Suprapubic skin (tissue), 4 donors: ENCODE results near the gene GRSF1. TPM values are rescaled to one million over a fixed set of nuclear protein-coding genes. Genes with fewer than 3 reads are reported as not detected.

Experiments used
- DNase-seq, 2 donors: peaks; one replicate each; pipeline ENCODE4 v3.0.0-alpha.2; 2019; ENCODE audit warnings: low spot score in 2 of 2
- H3K27ac ChIP-seq: fragments of 200-600 bp; sonication (generic); one replicate; pipeline ENCODE4 v1.5.1; 2019
- H3K27me3 ChIP-seq: fragments of 200-600 bp; sonication (generic); one replicate; pipeline ENCODE4 v1.5.1; 2019
- H3K36me3 ChIP-seq: fragments of 200-600 bp; sonication (generic); one replicate; pipeline ENCODE4 v1.5.1; 2019
- H3K4me1 ChIP-seq: fragments of 200-600 bp; sonication (generic); one replicate; pipeline ENCODE4 v1.5.1; 2019
- H3K4me3 ChIP-seq: fragments of 200-600 bp; sonication (generic); one replicate; pipeline ENCODE4 v1.5.1; 2019; ENCODE audit warnings: mild to moderate bottlenecking
- H3K9me3 ChIP-seq: fragments of 200-600 bp; sonication (generic); one replicate; pipeline ENCODE4 v1.5.1; 2019
- EP300 ChIP-seq: sonication (generic); formaldehyde crosslinking; IDR thresholded peaks from one replicate; pipeline ENCODE4 v1.6.1; 2017; ENCODE audit warnings: antibody characterized with exemption
- POLR2A ChIP-seq, 2 donors: fragments of 450-650 bp; IDR thresholded peaks; one replicate each; pipeline ENCODE4 v1.6.1; 2017; ENCODE audit warnings: antibody characterized with exemption in 2 of 2, mild to moderate bottlenecking in 2 of 2, moderate library complexity in 2 of 2
- POLR2AphosphoS5 ChIP-seq, 3 donors: sonication (generic); formaldehyde crosslinking; IDR thresholded peaks; one replicate each; pipeline ENCODE4 v1.6.1; 2017; ENCODE audit warnings: antibody characterized with exemption in 3 of 3
- whole genome bisulfite sequencing: methylation state at CpG from one replicate; pipeline ENCODE4 v1.1.5; 2018; 5-methylcytosine and 5-hydroxymethylcytosine counted together
- total RNA-seq, 4 donors: library from RNA; depleted of rRNA; stranded (reverse); fragments of >200 nt; gene quantifications; one replicate each; pipeline ENCODE4 v1.1.0, GENCODE V29; 2016
- TF ChIP-seq, protein P1 (sequence below), 2 donors: fragments of 200-600 bp in 1 of 2; fragments of 450-650 bp in 1 of 2; sonication (generic) in 1 of 2; IDR thresholded peaks; one replicate each; pipeline ENCODE4 v1.5.1; 2016 to 2019; ENCODE audit warnings: antibody characterized with exemption in 2 of 2, mild to moderate bottlenecking in 1 of 2, moderate library complexity in 1 of 2

Gene GRSF1
- total RNA-seq, 4 donors from 2014 or later = 37.5 to 54.2 (median 46.7) TPM

DNA sequence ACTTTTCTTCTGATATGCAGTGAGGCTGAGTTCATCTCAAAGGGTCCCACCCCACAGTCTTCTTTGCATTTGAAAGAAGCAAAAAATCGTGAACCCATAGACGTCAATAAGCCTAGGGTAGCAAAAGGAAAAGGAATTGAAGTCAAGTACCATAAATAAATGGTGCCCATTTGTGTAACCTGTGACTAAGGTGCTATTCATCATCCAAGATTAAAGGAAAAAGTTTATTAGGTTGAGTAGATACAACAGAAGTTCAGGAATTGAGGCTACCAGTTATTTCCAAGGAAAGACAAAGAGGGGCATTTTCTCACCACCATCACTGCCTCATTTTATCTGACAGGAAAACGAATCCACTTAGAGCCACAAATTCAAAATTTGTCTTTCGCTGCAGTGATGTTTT, 18.8 kb upstream of the GRSF1 start:
- WGBS = 74% methylated on average over 4 of the region's 4 CpGs
- TF ChIP-seq POLR2A (IDR thresholded peaks at IDR 0.05) (no peak), POLR2AphosphoS5 (IDR thresholded peaks at IDR 0.05) (no peak)
- TF ChIP-seq, protein P1, sequence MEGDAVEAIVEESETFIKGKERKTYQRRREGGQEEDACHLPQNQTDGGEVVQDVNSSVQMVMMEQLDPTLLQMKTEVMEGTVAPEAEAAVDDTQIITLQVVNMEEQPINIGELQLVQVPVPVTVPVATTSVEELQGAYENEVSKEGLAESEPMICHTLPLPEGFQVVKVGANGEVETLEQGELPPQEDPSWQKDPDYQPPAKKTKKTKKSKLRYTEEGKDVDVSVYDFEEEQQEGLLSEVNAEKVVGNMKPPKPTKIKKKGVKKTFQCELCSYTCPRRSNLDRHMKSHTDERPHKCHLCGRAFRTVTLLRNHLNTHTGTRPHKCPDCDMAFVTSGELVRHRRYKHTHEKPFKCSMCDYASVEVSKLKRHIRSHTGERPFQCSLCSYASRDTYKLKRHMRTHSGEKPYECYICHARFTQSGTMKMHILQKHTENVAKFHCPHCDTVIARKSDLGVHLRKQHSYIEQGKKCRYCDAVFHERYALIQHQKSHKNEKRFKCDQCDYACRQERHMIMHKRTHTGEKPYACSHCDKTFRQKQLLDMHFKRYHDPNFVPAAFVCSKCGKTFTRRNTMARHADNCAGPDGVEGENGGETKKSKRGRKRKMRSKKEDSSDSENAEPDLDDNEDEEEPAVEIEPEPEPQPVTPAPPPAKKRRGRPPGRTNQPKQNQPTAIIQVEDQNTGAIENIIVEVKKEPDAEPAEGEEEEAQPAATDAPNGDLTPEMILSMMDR (IDR thresholded peaks at IDR 0.05) = no peak
- Histone ChIP-seq H3K4me1 (no peaks in the 10 kb centered on the region), H3K27ac (no peak overlapping the region), H3K36me3 (no peaks in the 10 kb centered on the region), H3K9me3 (no peaks in the 10 kb centered on the region), H3K27me3 (no peaks in the 10 kb centered on the region), H3K4me3 (no peak overlapping the region)
- no peak for DNase-seq

GRCh38 chr4:70855464-70855863, 15.8 kb upstream of the GRSF1 start:
- Histone ChIP-seq H3K9me3 (no peaks in the 10 kb centered on the region), H3K27ac (no peak overlapping the region), H3K27me3 (no peaks in the 10 kb centered on the region), H3K36me3 (no peaks in the 10 kb centered on the region), H3K4me3 (no peak overlapping the region), H3K4me1 (no peaks in the 10 kb centered on the region)
- 98% methylated on average over 2 of the region's 2 CpGs for WGBS
- TF ChIP-seq POLR2A (IDR thresholded peaks at IDR 0.05) (no peak), POLR2AphosphoS5 (IDR thresholded peaks at IDR 0.05) (no peak), EP300 (no peak)
- TF ChIP-seq, protein P1 (IDR thresholded peaks at IDR 0.05) = no peak
- DNase-seq = no peak

DNA sequence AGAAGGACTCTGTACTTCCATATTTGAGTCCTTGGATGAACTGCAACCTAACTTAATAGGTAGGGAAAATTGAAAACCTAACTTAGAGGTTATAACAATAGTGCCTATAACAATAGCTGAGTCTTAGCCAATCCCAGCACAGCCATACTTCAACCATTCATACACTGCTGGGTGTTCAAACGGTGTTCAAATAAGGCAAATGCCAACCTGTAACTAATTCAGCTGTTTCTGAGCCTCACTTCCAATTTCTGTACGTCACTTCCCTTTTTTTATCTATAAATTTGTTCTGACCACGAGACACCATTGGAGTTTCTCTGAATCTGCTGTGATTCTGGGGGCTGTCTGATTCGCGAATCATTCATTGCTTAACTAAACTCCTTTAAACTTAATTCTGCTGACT, 9.6 kb upstream of the GRSF1 start:
- 85% methylated on average over 5 of the region's 5 CpGs for WGBS
- no peaks in the 10 kb centered on the region for H3K9me3 ChIP-seq

DNA sequence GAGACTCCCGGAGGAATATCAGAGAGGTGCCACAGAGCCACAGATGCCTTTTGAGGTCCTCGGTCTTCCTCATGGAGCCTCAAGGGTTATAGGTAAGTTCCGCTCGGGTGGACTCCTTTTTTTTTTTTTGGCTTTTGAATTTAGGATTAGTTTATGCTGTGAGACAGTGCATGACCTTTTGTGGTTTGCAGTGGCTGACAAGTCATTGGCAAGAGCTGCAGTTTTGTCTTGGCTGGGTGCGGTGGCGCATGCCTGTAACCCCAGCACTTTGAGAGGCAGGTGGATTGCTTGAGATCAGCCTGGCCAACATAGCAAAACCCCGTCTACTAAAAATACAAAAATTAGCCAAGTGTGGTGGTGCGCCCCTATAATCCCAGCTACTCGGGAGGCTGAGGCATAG, 4.5 kb upstream of the GRSF1 start:
- Histone ChIP-seq H3K4me1 (no peaks in the 10 kb centered on the region), H3K36me3 (no peaks in the 10 kb centered on the region), H3K4me3 (no peak overlapping the region), H3K27ac (no peak overlapping the region), H3K9me3 (no peaks in the 10 kb centered on the region), H3K27me3 (no peaks in the 10 kb centered on the region)
- 84% methylated on average over 9 of the region's 9 CpGs for WGBS
- no peak for TF ChIP-seq EP300
- no peak for TF ChIP-seq POLR2AphosphoS5 (IDR thresholded peaks at IDR 0.05)
- TF ChIP-seq POLR2A (IDR thresholded peaks at IDR 0.05) = no peak
- TF ChIP-seq, protein P1 (IDR thresholded peaks at IDR 0.05) = no peak
- no peak for DNase-seq

More for the DNA sequence above, 9.6 kb upstream of the GRSF1 start:
- H3K4me3 ChIP-seq = no peak overlapping the region
- H3K4me1 ChIP-seq = no peaks in the 10 kb centered on the region
- H3K36me3 ChIP-seq = no peaks in the 10 kb centered on the region
- no peaks in the 10 kb centered on the region for H3K27me3 ChIP-seq
- TF ChIP-seq POLR2A (IDR thresholded peaks at IDR 0.05) = no peak
- TF ChIP-seq EP300 = no peak
- no peak for TF ChIP-seq POLR2AphosphoS5 (IDR thresholded peaks at IDR 0.05)
- TF ChIP-seq, protein P1 (IDR thresholded peaks at IDR 0.05) = no peak
- no peak overlapping the region for H3K27ac ChIP-seq
- DNase-seq = no peak

- Histone ChIP-seq H3K27ac (no peak overlapping the region), H3K27me3 (no peaks in the 10 kb centered on the region), H3K36me3 (no peaks in the 10 kb centered on the region), H3K4me1 (peaks cover 8% of the 10 kb centered on the region), H3K9me3 (no peaks in the 10 kb centered on the region), H3K4me3 (no peak overlapping the region)
- 87% methylated on average over 6 of the region's 6 CpGs for WGBS
- DNase-seq = no peak
- TF ChIP-seq EP300 (no peak), POLR2AphosphoS5 (IDR thresholded peaks at IDR 0.05) (no peak), POLR2A (IDR thresholded peaks at IDR 0.05) (no peak)
- TF ChIP-seq, protein P1 (IDR thresholded peaks at IDR 0.05) = no peak
Measured at GRCh38 chr4:70842761-70843435, 3.2 kb upstream of the GRSF1 start.
